Measurements from ENCODE around the gene WNT4. TPM values are rescaled to one million over a fixed set of nuclear protein-coding genes. Genes with fewer than 3 reads are reported as not detected.

Gene WNT4
- 10 to 100 TPM; 21.3 to 42.7 (median 24.5) TPM for total RNA-seq

GRCh38 chr1:22143065-22144033, at the start of gene WNT4:
Gene WNT4 (minus strand): TSS chr1:22143097. CDS start chr1:22142922, 175 bp downstream.
- Histone ChIP-seq H3K27ac (peak within 1 kb of the TSS; percentile 57), H3K36me3 (no peaks in the 10 kb centered on the region), H3K4me1 (peaks cover 44% of the 10 kb centered on the region), H3K9me3 (no peaks in the 10 kb centered on the region), H3K4me3 (peak within 1 kb of the TSS; percentile 64), H3K27me3 (peaks cover 26% of the 10 kb centered on the region)
- TF ChIP-seq CTCF (IDR thresholded peaks at IDR 0.05): peak in 1 of 2 donors; percentile 31
- no peak for TF ChIP-seq POLR2A (IDR thresholded peaks at IDR 0.05)
- DNase-seq (ENCODE audit: low spot score in 2 of 2): no peak
- WGBS: 8% methylated on average over 9 of the region's 106 CpGs

GRCh38 chr1:22190731-22191130, 47.8 kb upstream of the WNT4 start:
- no peak overlapping the region for H3K4me3 ChIP-seq
- TF ChIP-seq POLR2AphosphoS5 (IDR thresholded peaks at IDR 0.05): no peak
- TF ChIP-seq EP300 (IDR thresholded peaks at IDR 0.05): no peak
- no peak for TF ChIP-seq CTCF (IDR thresholded peaks at IDR 0.05)
- TF ChIP-seq POLR2A (IDR thresholded peaks at IDR 0.05): no peak
- H3K9me3 ChIP-seq: no peaks in the 10 kb centered on the region
- H3K27me3 ChIP-seq: peaks cover 4% of the 10 kb centered on the region
- no peak overlapping the region for H3K27ac ChIP-seq
- WGBS: 93% methylated on average over 3 of the region's 3 CpGs
- no peaks in the 10 kb centered on the region for H3K4me1 ChIP-seq
- no peak for DNase-seq (ENCODE audit: low spot score in 2 of 2)
- H3K36me3 ChIP-seq: no peaks in the 10 kb centered on the region

- no peaks in the 10 kb centered on the region for H3K9me3 ChIP-seq
- 100% methylated on average over 2 of the region's 6 CpGs for WGBS
- H3K4me1 ChIP-seq: no peaks in the 10 kb centered on the region
- no peak for DNase-seq (ENCODE audit: low spot score in 2 of 2)
- no peaks in the 10 kb centered on the region for H3K36me3 ChIP-seq
- H3K27ac ChIP-seq: no peak overlapping the region
- no peak overlapping the region for H3K4me3 ChIP-seq
- TF ChIP-seq POLR2A (IDR thresholded peaks at IDR 0.05) (no peak), CTCF (IDR thresholded peaks at IDR 0.05) (no peak), EP300 (IDR thresholded peaks at IDR 0.05) (no peak), POLR2AphosphoS5 (IDR thresholded peaks at IDR 0.05) (no peak)
- H3K27me3 ChIP-seq: peaks cover 5% of the 10 kb centered on the region
These were observed 47.4 kb upstream of the WNT4 start for GRCh38 chr1:22190251-22190650.

- no peaks in the 10 kb centered on the region for H3K4me1 ChIP-seq
- peaks cover 11% of the 10 kb centered on the region for H3K27me3 ChIP-seq
- no peak overlapping the region for H3K4me3 ChIP-seq
- H3K27ac ChIP-seq: no peak overlapping the region
- H3K9me3 ChIP-seq: no peaks in the 10 kb centered on the region
- no peak for TF ChIP-seq EP300 (IDR thresholded peaks at IDR 0.05)
- TF ChIP-seq POLR2AphosphoS5 (IDR thresholded peaks at IDR 0.05): no peak
- TF ChIP-seq POLR2A (IDR thresholded peaks at IDR 0.05): no peak
- no peak for TF ChIP-seq CTCF (IDR thresholded peaks at IDR 0.05)
- DNase-seq (ENCODE audit: low spot score in 2 of 2): no peak
- no peaks in the 10 kb centered on the region for H3K36me3 ChIP-seq
- 76% methylated on average over 4 of the region's 4 CpGs for WGBS
These were observed 46.7 kb upstream of the WNT4 start for GRCh38 chr1:22189619-22190018.

GRCh38 chr1:22188914-22189313, 46.0 kb upstream of the WNT4 start:
- Histone ChIP-seq H3K27me3 (peaks cover 12% of the 10 kb centered on the region), H3K9me3 (no peaks in the 10 kb centered on the region), H3K4me3 (no peak overlapping the region), H3K27ac (no peak overlapping the region), H3K36me3 (no peaks in the 10 kb centered on the region), H3K4me1 (no peaks in the 10 kb centered on the region)
- WGBS: 83% methylated on average over 7 of the region's 7 CpGs
- no peak for DNase-seq (ENCODE audit: low spot score in 2 of 2)
- TF ChIP-seq EP300 (IDR thresholded peaks at IDR 0.05): no peak
- no peak for TF ChIP-seq POLR2AphosphoS5 (IDR thresholded peaks at IDR 0.05)
- TF ChIP-seq POLR2A (IDR thresholded peaks at IDR 0.05): no peak
- no peak for TF ChIP-seq CTCF (IDR thresholded peaks at IDR 0.05)
